Fibroblast of lung (primary cell): ENCODE data around the gene KIF1A. TPM values are rescaled to one million over a fixed set of nuclear protein-coding genes. Genes with fewer than 3 reads are reported as not detected.

Experiments used
- DNase-seq, 2 donors: peaks; one replicate each; pipeline versions ENCODE4 v3.0.0 to v3.0.0-alpha.2; 2010; ENCODE audit warnings: low read depth in 2 of 2
- H2AFZ ChIP-seq: 2 replicates; pipeline ENCODE4 v1.5.1; 2012; ENCODE audit warnings: low read length, control low read depth, inconsistent platforms
- H3K27ac ChIP-seq: 2 replicates; pipeline ENCODE4 v1.5.1; 2011; ENCODE audit warnings: low read length, control low read depth; ENCODE audit not compliant: insufficient read depth
- H3K27me3 ChIP-seq: 2 replicates; pipeline ENCODE4 v1.5.1; 2011; ENCODE audit warnings: mild to moderate bottlenecking, low read length; ENCODE audit not compliant: control insufficient read depth, insufficient read depth
- H3K36me3 ChIP-seq: 2 replicates; pipeline ENCODE4 v1.5.1; 2011; ENCODE audit warnings: low read length; ENCODE audit not compliant: control insufficient read depth, insufficient read depth
- H3K4me1 ChIP-seq: 2 replicates; pipeline ENCODE4 v1.5.1; 2011; ENCODE audit warnings: low read length; ENCODE audit not compliant: control insufficient read depth, insufficient read depth; ENCODE audit errors: extremely low read depth
- H3K4me2 ChIP-seq: 2 replicates; pipeline ENCODE4 v1.5.1; 2011; ENCODE audit warnings: low read length, control low read depth; ENCODE audit not compliant: insufficient read depth; ENCODE audit errors: extremely low read depth
- H3K4me3 ChIP-seq, 4 experiments: fragments of 200-600 bp in 1 of 4; sonication (generic) in 1 of 4; replicated peaks in 1 of 4; 2 replicates each; pipeline ENCODE4 v1.5.1; 2011 to 2016; ENCODE audit warnings: low read length in 4 of 4, low read depth in 3 of 4, mild to moderate bottlenecking in 3 of 4, control low read depth in 2 of 4, inconsistent platforms in 1 of 4, mixed read lengths in 1 of 4; ENCODE audit not compliant: insufficient read depth in 1 of 4; ENCODE audit errors: control extremely low read depth in 1 of 4
- H3K79me2 ChIP-seq: 2 replicates; pipeline ENCODE4 v1.5.1; 2012; ENCODE audit warnings: mild to moderate bottlenecking, low read length, inconsistent platforms; ENCODE audit not compliant: control insufficient read depth, insufficient read depth
- H3K9ac ChIP-seq: 2 replicates; pipeline ENCODE4 v1.5.1; 2011; ENCODE audit warnings: mild to moderate bottlenecking, low read length, control low read depth; ENCODE audit not compliant: insufficient read depth
- H3K9me3 ChIP-seq: 2 replicates; pipeline ENCODE4 v1.5.1; 2012; ENCODE audit warnings: low read depth, low read length; ENCODE audit not compliant: control insufficient read depth, insufficient read depth
- H4K20me1 ChIP-seq: 2 replicates; pipeline ENCODE4 v1.5.1; 2011; ENCODE audit warnings: low read length; ENCODE audit not compliant: control insufficient read depth, insufficient read depth; ENCODE audit errors: extremely low read depth
- CTCF ChIP-seq, 2 donors: IDR thresholded peaks in 1 of 2; conservative IDR thresholded peaks in 1 of 2; 1 replicate in 1 of 2; 2 replicates in 1 of 2; pipeline ENCODE4 v1.5.1; 2011 to 2012; ENCODE audit warnings: low read length in 2 of 2, control low read depth in 1 of 2, inconsistent platforms in 1 of 2, low read depth in 1 of 2, mild to moderate bottlenecking in 1 of 2
- EZH2 ChIP-seq: IDR thresholded peaks from 2 replicates; pipeline ENCODE4 v1.5.1; 2012; ENCODE audit warnings: low read length, control low read depth, mild to moderate bottlenecking; ENCODE audit errors: missing control alignments
- polyA plus RNA-seq, 2 donors: library from polyadenylated mRNA; depleted of rRNA in 1 of 2; stranded (reverse) in 1 of 2; unstranded in 1 of 2; fragments of >200 nt; gene quantifications; 2 replicates each; pipeline ENCODE4 v1.2.1, GENCODE V29; 2011 to 2012; ENCODE audit warnings: missing spikeins in 1 of 2
- total RNA-seq: library from RNA; depleted of rRNA; stranded (reverse); fragments of >200 nt; gene quantifications from 2 replicates; pipeline ENCODE4 v1.2.1, GENCODE V29; 2014

Gene KIF1A
- total and polyA plus RNA-seq, 2 donors (not counting 1 experiment from before 2014, with no cell fraction given): 0.05 TPM; not detected in 1

GRCh38 chr2:240792629-240793312 lies 27.2 kb downstream of the KIF1A start:
- DNase-seq: no peak

DNA sequence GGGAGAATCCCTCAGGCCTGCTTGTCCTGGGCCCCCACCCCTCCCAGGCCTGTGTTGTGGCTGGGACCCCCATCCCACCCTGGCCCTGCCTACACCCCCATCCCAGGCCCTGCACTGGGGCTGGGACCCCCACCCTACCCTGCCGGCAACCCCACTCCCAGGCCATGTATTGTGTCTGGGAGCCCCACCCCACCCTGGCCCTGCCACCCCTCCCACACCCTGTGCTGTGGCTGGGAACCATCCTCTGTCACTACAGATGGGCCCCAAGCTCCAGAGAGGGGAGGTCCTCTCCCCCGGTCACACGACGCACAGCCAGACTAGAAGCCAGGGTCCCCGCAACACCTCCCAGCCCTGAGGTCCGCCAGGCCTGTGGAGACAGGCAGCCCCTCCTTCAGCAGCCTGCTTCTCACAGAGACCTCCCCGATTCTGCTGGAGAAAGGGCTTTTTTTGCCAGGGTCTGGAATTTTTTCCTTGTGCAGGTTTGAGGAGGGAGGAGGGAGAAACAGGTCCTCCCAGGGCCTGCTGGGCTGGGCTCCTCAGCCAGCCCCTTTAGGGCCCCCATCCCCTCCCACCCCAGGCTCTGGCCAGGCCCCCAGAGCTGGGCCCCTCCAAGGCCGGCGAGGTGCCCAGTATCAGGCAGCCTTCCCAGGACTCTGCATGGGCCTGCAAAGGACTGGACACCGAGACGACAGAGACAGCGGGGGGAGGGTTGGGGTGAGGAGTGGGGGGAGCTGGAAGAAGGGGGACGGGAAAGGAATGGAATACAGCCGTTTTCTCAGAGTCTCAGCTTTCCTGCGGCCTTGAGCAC lies 28.0 kb downstream of the KIF1A start:
- no peak for DNase-seq
- H3K9me3 ChIP-seq: no peaks in the 10 kb centered on the region
- no peak overlapping the region for H3K9ac ChIP-seq
- no peak overlapping the region for H3K4me3 ChIP-seq
- H3K4me1 ChIP-seq: no peaks in the 10 kb centered on the region
- no peak for TF ChIP-seq EZH2
- no peak for TF ChIP-seq CTCF (conservative IDR thresholded peaks at IDR 0.05 in 1 of 2, IDR thresholded peaks at IDR 0.05 in 1 of 2; ENCODE audit: low read depth in 1 of 2, low read length in 2 of 2)
- H3K79me2 ChIP-seq: no peaks in the 10 kb centered on the region
- no peak overlapping the region for H3K27ac ChIP-seq
- H3K4me2 ChIP-seq: no peak overlapping the region
- no peaks in the 10 kb centered on the region for H3K36me3 ChIP-seq
- H3K27me3 ChIP-seq: no peaks in the 10 kb centered on the region
- H2AFZ ChIP-seq: no peak overlapping the region
- H4K20me1 ChIP-seq: no peaks in the 10 kb centered on the region

More at GRCh38 chr2:240792629-240793312, 27.2 kb downstream of the KIF1A start:
- TF ChIP-seq CTCF (conservative IDR thresholded peaks at IDR 0.05 in 1 of 2, IDR thresholded peaks at IDR 0.05 in 1 of 2; ENCODE audit: low read depth in 1 of 2, low read length in 2 of 2) (no peak), EZH2 (no peak)
- H4K20me1 ChIP-seq: no peaks in the 10 kb centered on the region
- H3K79me2 ChIP-seq: no peaks in the 10 kb centered on the region
- H3K4me3 ChIP-seq: no peak overlapping the region
- H3K9ac ChIP-seq: no peak overlapping the region
- H3K36me3 ChIP-seq: no peaks in the 10 kb centered on the region
- H2AFZ ChIP-seq: no peak overlapping the region
- no peak overlapping the region for H3K27ac ChIP-seq
- no peaks in the 10 kb centered on the region for H3K9me3 ChIP-seq
- no peak overlapping the region for H3K4me2 ChIP-seq
- H3K4me1 ChIP-seq: no peaks in the 10 kb centered on the region
- H3K27me3 ChIP-seq: no peaks in the 10 kb centered on the region

DNA sequence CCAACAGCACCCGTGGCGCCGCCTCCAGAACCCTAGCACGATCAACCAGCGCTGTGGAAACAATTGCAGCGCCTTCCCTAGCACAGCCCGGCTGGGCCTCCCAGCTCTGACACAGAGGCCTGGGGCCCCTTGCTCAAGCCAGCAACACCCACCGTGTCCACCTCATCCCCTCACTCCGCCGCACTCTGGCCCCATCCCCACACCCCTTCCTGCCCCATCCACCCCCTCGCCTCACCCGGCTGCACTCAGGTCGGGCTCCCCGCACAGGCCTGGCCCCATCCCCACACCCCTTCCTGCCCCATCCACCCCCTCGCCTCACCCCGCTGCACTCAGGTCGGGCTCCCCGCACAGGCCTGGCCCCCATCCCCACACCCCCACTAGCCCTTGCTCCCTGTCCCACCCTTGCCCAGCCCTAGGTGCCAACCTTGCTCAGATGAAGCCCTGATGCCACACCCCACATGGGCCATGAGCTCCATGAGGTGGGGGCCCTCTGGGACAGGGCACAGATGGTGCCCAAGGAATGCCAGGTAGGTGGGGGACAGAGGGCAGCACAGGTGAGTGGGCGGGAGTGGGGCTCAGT lies 28.7 kb downstream of the KIF1A start:
- Histone ChIP-seq H3K27me3 (no peaks in the 10 kb centered on the region), H3K9me3 (no peaks in the 10 kb centered on the region), H4K20me1 (no peaks in the 10 kb centered on the region), H3K27ac (no peak overlapping the region), H3K4me2 (no peak overlapping the region), H3K4me3 (no peak overlapping the region), H3K4me1 (no peaks in the 10 kb centered on the region), H3K79me2 (no peaks in the 10 kb centered on the region), H3K36me3 (no peaks in the 10 kb centered on the region), H2AFZ (no peak overlapping the region), H3K9ac (no peak overlapping the region)
- no peak for DNase-seq
- TF ChIP-seq EZH2 (no peak), CTCF (conservative IDR thresholded peaks at IDR 0.05 in 1 of 2, IDR thresholded peaks at IDR 0.05 in 1 of 2; ENCODE audit: low read depth in 1 of 2, low read length in 2 of 2) (no peak)
